HG03103 (cell line): ENCODE measurements around the gene MSRB2.
"Not testable (repeated sequence)": the region's sequence is repeated elsewhere in the genome, so short reads cannot be mapped to it uniquely, and the experiment has no call there.

Experiments used
- ATAC-seq: cut with Tn5 transposase; IDR thresholded peaks from one replicate; pipeline ENCODE4 v1.9.1; 2021; ENCODE audit warnings: low read depth; ENCODE audit not compliant: unreplicated experiment

MSRB2 gene

GRCh38 chr10:23095404-23095965 lies at the start of gene MSRB2:
MSRB2 (plus strand) TSS chr10:23095579; CDS start chr10:23095609, 30 bp downstream.
- peak; percentile 77 for ATAC-seq

- no peak for ATAC-seq
These were observed 49.4 kb upstream of the MSRB2 start for GRCh38 chr10:23046027-23046426.

- no peak for ATAC-seq
These were observed 48.0 kb upstream of the MSRB2 start for GRCh38 chr10:23047201-23048050.

- no peak for ATAC-seq
These were observed 47.2 kb upstream of the MSRB2 start for GRCh38 chr10:23048191-23048590.

- ATAC-seq = no peak
These were observed 44.1 kb upstream of the MSRB2 start for GRCh38 chr10:23051278-23051677.

- no peak for ATAC-seq
These were observed 43.5 kb upstream of the MSRB2 start for GRCh38 chr10:23051855-23052331.

- ATAC-seq = no peak
These were observed 42.3 kb upstream of the MSRB2 start for GRCh38 chr10:23053036-23053435.

GRCh38 chr10:23055424-23056185 lies 39.8 kb upstream of the MSRB2 start:
- ATAC-seq = no peak

GRCh38 chr10:23056186-23056579 lies 39.2 kb upstream of the MSRB2 start:
- ATAC-seq = no peak

GRCh38 chr10:23058366-23058765 lies 37.0 kb upstream of the MSRB2 start:
- no peak for ATAC-seq

GRCh38 chr10:23060918-23061317 lies 34.5 kb upstream of the MSRB2 start:
- ATAC-seq = no peak

- ATAC-seq = no peak
These were observed 32.1 kb upstream of the MSRB2 start for GRCh38 chr10:23063045-23063972.

GRCh38 chr10:23063973-23064812 lies 31.2 kb upstream of the MSRB2 start:
- ATAC-seq = no peak

- ATAC-seq = not testable (repeated sequence)
These were observed 30.6 kb upstream of the MSRB2 start for GRCh38 chr10:23064813-23065114.

GRCh38 chr10:23065181-23065948 lies 30.0 kb upstream of the MSRB2 start:
- no peak for ATAC-seq

GRCh38 chr10:23067337-23067736 lies 28.0 kb upstream of the MSRB2 start:
- ATAC-seq = no peak

- ATAC-seq = no peak
These were observed 27.2 kb upstream of the MSRB2 start for GRCh38 chr10:23067939-23068775.
